ENCODE data around the gene ASF1A.
A peak's percentile ranks its signal among the peaks of the same experiment; 100 is the strongest.

ASF1A gene

DNA sequence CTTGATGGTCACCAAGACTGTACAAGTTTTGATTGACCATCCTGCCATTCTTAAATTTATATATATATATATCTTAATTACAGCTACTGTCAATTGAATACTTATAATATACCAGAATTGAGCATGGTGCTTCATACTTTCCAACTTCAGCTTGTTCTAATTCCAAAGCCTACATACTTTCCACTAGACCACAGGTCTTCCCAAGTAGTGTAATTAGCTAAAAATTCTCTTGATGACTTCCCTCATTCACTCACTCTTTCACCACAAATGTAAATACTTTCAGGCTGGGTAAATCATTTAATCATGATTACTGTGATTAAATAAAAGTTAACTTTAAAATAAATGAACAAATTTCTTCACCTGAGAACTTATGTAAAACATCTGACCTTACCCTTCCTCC lies 3.4 kb downstream of the ASF1A start:
- no peaks in the 10 kb centered on the region for H3K27me3 ChIP-seq (ENCODE audit: insufficient read depth, poor library complexity, severe bottlenecking)
- TF ChIP-seq, protein P1, sequence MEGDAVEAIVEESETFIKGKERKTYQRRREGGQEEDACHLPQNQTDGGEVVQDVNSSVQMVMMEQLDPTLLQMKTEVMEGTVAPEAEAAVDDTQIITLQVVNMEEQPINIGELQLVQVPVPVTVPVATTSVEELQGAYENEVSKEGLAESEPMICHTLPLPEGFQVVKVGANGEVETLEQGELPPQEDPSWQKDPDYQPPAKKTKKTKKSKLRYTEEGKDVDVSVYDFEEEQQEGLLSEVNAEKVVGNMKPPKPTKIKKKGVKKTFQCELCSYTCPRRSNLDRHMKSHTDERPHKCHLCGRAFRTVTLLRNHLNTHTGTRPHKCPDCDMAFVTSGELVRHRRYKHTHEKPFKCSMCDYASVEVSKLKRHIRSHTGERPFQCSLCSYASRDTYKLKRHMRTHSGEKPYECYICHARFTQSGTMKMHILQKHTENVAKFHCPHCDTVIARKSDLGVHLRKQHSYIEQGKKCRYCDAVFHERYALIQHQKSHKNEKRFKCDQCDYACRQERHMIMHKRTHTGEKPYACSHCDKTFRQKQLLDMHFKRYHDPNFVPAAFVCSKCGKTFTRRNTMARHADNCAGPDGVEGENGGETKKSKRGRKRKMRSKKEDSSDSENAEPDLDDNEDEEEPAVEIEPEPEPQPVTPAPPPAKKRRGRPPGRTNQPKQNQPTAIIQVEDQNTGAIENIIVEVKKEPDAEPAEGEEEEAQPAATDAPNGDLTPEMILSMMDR (IDR thresholded peaks at IDR 0.05; ENCODE audit: poor library complexity, severe bottlenecking), result no peak
- ATAC-seq (ENCODE audit: low read depth) (no peak), DNase-seq (ENCODE audit: low spot score) (no peak)
- peaks cover 43% of the 10 kb centered on the region for H3K36me3 ChIP-seq (ENCODE audit: low read depth)
- peaks cover 9% of the 10 kb centered on the region for H3K4me1 ChIP-seq (ENCODE audit: insufficient read depth, poor library complexity, severe bottlenecking)
- no peak overlapping the region for H3K4me3 ChIP-seq (ENCODE audit: severe bottlenecking)
- H3K9me3 ChIP-seq (ENCODE audit: severe bottlenecking), result no peaks in the 10 kb centered on the region
- H3K27ac ChIP-seq (ENCODE audit: poor library complexity, severe bottlenecking), result no peak overlapping the region

DNA sequence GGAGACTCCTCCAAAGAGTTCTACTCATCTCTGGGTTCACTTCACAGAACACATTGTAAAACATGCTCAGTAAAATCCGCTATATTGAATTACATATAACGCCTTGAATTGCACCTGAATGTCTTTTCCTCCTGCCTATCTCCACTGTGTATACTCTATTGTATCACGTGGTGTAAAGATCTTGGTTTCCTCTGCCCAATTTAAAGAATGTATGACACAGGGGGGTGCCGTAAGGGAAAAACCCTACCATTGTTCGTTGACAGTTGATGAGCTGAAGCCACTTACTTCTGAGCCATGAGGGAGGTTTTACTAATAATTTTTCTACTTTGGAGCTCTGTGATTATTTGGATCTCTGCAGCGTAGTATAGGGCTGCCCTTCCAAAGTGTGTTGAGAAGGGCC lies 6.0 kb downstream of the ASF1A start:
- DNase-seq (ENCODE audit: low spot score), result no peak
- Histone ChIP-seq H3K4me1 (ENCODE audit: insufficient read depth, poor library complexity, severe bottlenecking) (peaks cover 8% of the 10 kb centered on the region), H3K27ac (ENCODE audit: poor library complexity, severe bottlenecking) (no peak overlapping the region), H3K27me3 (ENCODE audit: insufficient read depth, poor library complexity, severe bottlenecking) (no peaks in the 10 kb centered on the region), H3K4me3 (ENCODE audit: severe bottlenecking) (no peak overlapping the region), H3K9me3 (ENCODE audit: severe bottlenecking) (no peaks in the 10 kb centered on the region), H3K36me3 (ENCODE audit: low read depth) (peaks cover 56% of the 10 kb centered on the region)
- TF ChIP-seq, protein P1 (IDR thresholded peaks at IDR 0.05; ENCODE audit: poor library complexity, severe bottlenecking), result no peak
- ATAC-seq (ENCODE audit: low read depth), result no peak

DNA sequence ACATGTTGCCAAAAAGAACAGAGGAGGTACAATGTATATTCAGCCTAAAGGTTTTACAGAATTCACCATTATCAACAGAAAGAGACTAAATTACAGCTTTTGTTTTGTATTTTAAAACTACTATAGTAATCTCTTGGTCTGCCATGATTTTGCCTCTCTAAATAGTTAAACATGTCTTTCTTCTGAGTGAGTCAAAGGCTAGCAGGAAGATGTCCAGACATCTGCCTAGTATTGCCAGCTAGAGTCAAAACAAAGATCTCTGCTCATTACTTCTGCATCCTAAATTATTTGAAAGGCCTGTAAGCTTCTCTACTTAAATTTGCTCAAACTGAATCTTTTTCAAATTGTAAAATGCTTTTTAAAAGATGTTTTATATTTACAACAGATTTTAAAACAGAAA lies 8.8 kb downstream of the ASF1A start:
- Histone ChIP-seq H3K36me3 (ENCODE audit: low read depth) (peaks cover 68% of the 10 kb centered on the region), H3K9me3 (ENCODE audit: severe bottlenecking) (no peaks in the 10 kb centered on the region), H3K4me1 (ENCODE audit: insufficient read depth, poor library complexity, severe bottlenecking) (peaks cover 4% of the 10 kb centered on the region), H3K27me3 (ENCODE audit: insufficient read depth, poor library complexity, severe bottlenecking) (no peaks in the 10 kb centered on the region), H3K4me3 (ENCODE audit: severe bottlenecking) (no peak overlapping the region), H3K27ac (ENCODE audit: poor library complexity, severe bottlenecking) (peak overlapping the region; percentile 47)
- no peak for ATAC-seq (ENCODE audit: low read depth)
- no peak for DNase-seq (ENCODE audit: low spot score)
- TF ChIP-seq, protein P1 (IDR thresholded peaks at IDR 0.05; ENCODE audit: poor library complexity, severe bottlenecking), result no peak

DNA sequence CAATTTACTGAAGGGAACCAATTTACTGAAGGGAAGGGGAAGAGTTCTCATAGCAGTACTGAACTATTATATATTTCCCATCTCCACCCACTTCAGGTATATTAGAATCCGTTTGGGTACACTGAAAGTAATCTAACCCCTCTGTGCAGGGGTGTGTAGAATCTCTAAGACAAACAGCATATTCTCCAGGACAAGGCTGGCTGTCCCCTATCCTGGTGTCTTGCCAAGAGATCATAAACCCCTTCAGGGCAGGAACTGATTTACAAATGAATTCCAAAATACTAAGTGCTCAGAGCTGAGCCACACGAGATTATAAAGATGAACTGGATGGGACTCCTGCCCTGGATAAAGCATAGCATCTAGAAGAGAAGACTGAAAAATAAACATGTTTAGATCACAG lies 9.2 kb downstream of the ASF1A start:
- H3K4me1 ChIP-seq (ENCODE audit: insufficient read depth, poor library complexity, severe bottlenecking), result peaks cover 4% of the 10 kb centered on the region
- ATAC-seq (ENCODE audit: low read depth) (no peak), DNase-seq (ENCODE audit: low spot score) (no peak)
- H3K36me3 ChIP-seq (ENCODE audit: low read depth), result peaks cover 72% of the 10 kb centered on the region
- H3K9me3 ChIP-seq (ENCODE audit: severe bottlenecking), result no peaks in the 10 kb centered on the region
- no peak overlapping the region for H3K4me3 ChIP-seq (ENCODE audit: severe bottlenecking)
- no peaks in the 10 kb centered on the region for H3K27me3 ChIP-seq (ENCODE audit: insufficient read depth, poor library complexity, severe bottlenecking)
- TF ChIP-seq, protein P1 (IDR thresholded peaks at IDR 0.05; ENCODE audit: poor library complexity, severe bottlenecking), result no peak
- peak overlapping the region; percentile 47 for H3K27ac ChIP-seq (ENCODE audit: poor library complexity, severe bottlenecking)

DNA sequence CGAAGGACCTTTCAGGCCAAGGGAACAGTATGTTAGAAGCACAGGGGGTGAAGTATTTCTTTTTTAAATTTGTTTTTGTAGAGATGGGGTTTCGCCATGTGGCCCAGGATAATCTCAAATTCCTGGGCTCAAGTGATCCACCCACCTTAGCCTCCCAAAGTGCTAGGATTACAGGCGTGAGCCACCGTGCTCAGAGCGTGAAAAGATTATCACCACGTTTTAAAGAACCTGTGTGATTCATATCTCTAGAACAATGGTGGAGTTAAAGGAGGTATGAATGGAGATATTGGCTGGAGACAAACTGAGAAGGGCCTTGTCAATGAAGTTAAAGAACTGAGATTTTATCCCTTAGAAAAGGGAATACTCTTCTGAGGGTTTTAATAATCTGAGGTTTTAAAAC lies 9.7 kb downstream of the ASF1A start:
- Histone ChIP-seq H3K4me3 (ENCODE audit: severe bottlenecking) (no peak overlapping the region), H3K27ac (ENCODE audit: poor library complexity, severe bottlenecking) (no peak overlapping the region), H3K9me3 (ENCODE audit: severe bottlenecking) (no peaks in the 10 kb centered on the region), H3K4me1 (ENCODE audit: insufficient read depth, poor library complexity, severe bottlenecking) (peaks cover 4% of the 10 kb centered on the region), H3K36me3 (ENCODE audit: low read depth) (peaks cover 77% of the 10 kb centered on the region), H3K27me3 (ENCODE audit: insufficient read depth, poor library complexity, severe bottlenecking) (no peaks in the 10 kb centered on the region)
- ATAC-seq (ENCODE audit: low read depth) (no peak), DNase-seq (ENCODE audit: low spot score) (no peak)
- TF ChIP-seq, protein P1 (IDR thresholded peaks at IDR 0.05; ENCODE audit: poor library complexity, severe bottlenecking), result no peak

Data from RWPE2 (cell line).